Measurements from ENCODE around the gene OMP.

DNA sequence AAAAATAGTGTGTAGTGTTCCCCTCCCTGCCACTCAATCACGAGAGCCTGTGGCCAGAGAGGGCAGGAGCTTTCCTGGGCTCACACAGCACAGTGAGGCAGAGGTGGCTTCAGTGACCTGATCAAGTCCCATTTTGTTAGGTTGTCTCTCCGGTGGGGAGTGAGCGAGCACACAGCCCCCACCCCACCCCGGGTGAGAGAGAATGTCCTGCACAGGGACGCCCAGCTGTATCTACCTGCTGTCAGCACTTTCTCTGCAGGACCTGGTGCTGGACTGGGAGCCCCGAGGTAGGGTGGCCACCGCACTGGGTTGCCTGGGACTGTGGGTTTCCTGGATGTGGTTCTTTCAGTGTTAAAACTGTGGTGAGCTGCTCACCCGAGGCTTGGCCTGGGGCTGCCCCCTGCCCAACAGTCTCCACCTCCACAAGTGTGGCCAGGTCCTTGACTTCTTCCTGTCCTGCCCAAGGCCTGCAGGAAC lies 29.8 kb upstream of the OMP start:
- no peak for TF ChIP-seq EP300 (IDR thresholded peaks at IDR 0.05)
- TF ChIP-seq, protein P1, sequence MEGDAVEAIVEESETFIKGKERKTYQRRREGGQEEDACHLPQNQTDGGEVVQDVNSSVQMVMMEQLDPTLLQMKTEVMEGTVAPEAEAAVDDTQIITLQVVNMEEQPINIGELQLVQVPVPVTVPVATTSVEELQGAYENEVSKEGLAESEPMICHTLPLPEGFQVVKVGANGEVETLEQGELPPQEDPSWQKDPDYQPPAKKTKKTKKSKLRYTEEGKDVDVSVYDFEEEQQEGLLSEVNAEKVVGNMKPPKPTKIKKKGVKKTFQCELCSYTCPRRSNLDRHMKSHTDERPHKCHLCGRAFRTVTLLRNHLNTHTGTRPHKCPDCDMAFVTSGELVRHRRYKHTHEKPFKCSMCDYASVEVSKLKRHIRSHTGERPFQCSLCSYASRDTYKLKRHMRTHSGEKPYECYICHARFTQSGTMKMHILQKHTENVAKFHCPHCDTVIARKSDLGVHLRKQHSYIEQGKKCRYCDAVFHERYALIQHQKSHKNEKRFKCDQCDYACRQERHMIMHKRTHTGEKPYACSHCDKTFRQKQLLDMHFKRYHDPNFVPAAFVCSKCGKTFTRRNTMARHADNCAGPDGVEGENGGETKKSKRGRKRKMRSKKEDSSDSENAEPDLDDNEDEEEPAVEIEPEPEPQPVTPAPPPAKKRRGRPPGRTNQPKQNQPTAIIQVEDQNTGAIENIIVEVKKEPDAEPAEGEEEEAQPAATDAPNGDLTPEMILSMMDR (IDR thresholded peaks at IDR 0.05): no peak
